Breast epithelium (tissue), 4 donors: ENCODE results near the gene CTDSP1. TPM values are rescaled to one million over a fixed set of nuclear protein-coding genes. Genes with fewer than 3 reads are reported as not detected.

ENCODE experiments used
- DNase-seq, 2 donors: peaks; one replicate each; pipeline ENCODE4 v3.0.0-alpha.2; 2019; ENCODE audit warnings: low spot score in 2 of 2
- H3K27ac ChIP-seq, 2 donors: fragments of 200-600 bp; sonication (generic) in 1 of 2; one replicate each; pipeline ENCODE4 v1.5.1; 2016 to 2019; ENCODE audit warnings: mild to moderate bottlenecking in 1 of 2
- H3K27me3 ChIP-seq, 2 donors: fragments of 200-600 bp; sonication (generic) in 1 of 2; one replicate each; pipeline versions ENCODE4 v1.5.1 to v1.6.0; 2017 to 2019; ENCODE audit warnings: control low read depth in 1 of 2, mild to moderate bottlenecking in 1 of 2
- H3K36me3 ChIP-seq: fragments of 200-600 bp; one replicate; pipeline ENCODE4 v1.5.1; 2019
- H3K4me1 ChIP-seq, 2 donors: fragments of 200-600 bp; sonication (generic); one replicate each; pipeline ENCODE4 v1.5.1; 2016 to 2019; ENCODE audit warnings: control low read depth in 1 of 2
- H3K4me3 ChIP-seq, 3 donors: fragments of 200-600 bp; sonication (generic); 1 replicate in 2 of 3; 2 replicates in 1 of 3; pipeline ENCODE4 v1.5.1; 2016 to 2019; ENCODE audit warnings: mild to moderate bottlenecking in 3 of 3, moderate library complexity in 2 of 3
- H3K9me3 ChIP-seq, 2 donors: fragments of 200-600 bp; sonication (generic) in 1 of 2; one replicate each; pipeline ENCODE4 v1.5.1; 2016 to 2019; ENCODE audit warnings: control low read depth in 1 of 2
- CTCF ChIP-seq, 3 donors: fragments of 450-650 bp; IDR thresholded peaks; one replicate each; pipeline ENCODE4 v1.5.1; 2016 to 2017; ENCODE audit warnings: antibody characterized with exemption in 3 of 3, mild to moderate bottlenecking in 3 of 3, moderate library complexity in 3 of 3
- POLR2A ChIP-seq: fragments of 450-650 bp; IDR thresholded peaks from one replicate; pipeline ENCODE4 v1.6.1; 2016; ENCODE audit warnings: antibody characterized with exemption, mild to moderate bottlenecking, moderate library complexity
- POLR2AphosphoS5 ChIP-seq, 3 donors: sonication (generic); formaldehyde crosslinking; IDR thresholded peaks; one replicate each; pipeline ENCODE4 v1.6.1; 2017; ENCODE audit warnings: antibody characterized with exemption in 3 of 3
- intact Hi-C: fragments of 100-400 bp; cut with DNase I; formaldehyde crosslinking; loops from one replicate; pipeline ENCODE4 v1.15.1; 2023; ENCODE audit warnings: low total_unique reads
- total RNA-seq, 3 donors: library from RNA; depleted of rRNA; stranded (reverse); fragments of >200 nt; gene quantifications; one replicate each; pipeline ENCODE4 v1.1.0, GENCODE V29; 2016

CTDSP1 gene
- total RNA-seq, 3 donors from 2014 or later = 83.9 to 113 (median 95.9) TPM

- DNase-seq = no peak
- TF ChIP-seq CTCF (IDR thresholded peaks at IDR 0.05) = no peak
- no peak for TF ChIP-seq POLR2A
- no peak for TF ChIP-seq POLR2AphosphoS5 (IDR thresholded peaks at IDR 0.05)
- Histone ChIP-seq H3K36me3 (no peaks in the 10 kb centered on the region), H3K4me1 (no peaks in the 10 kb centered on the region), H3K27me3 (no peaks in the 10 kb centered on the region), H3K27ac (no peak overlapping the region), H3K9me3 (no peaks in the 10 kb centered on the region), H3K4me3 (no peak overlapping the region)
- intact Hi-C loops = no loop called here
Observed at GRCh38 chr2:218431878-218432277, 32.2 kb downstream of the CTDSP1 start.

GRCh38 chr2:218432676-218433365 is 33.2 kb downstream of the CTDSP1 start:
- Histone ChIP-seq H3K4me1 (no peaks in the 10 kb centered on the region), H3K36me3 (no peaks in the 10 kb centered on the region), H3K9me3 (no peaks in the 10 kb centered on the region), H3K27ac (no peak overlapping the region), H3K27me3 (no peaks in the 10 kb centered on the region), H3K4me3 (no peak overlapping the region)
- no peak for DNase-seq
- intact Hi-C loops = no loop called here
- TF ChIP-seq POLR2A (no peak), CTCF (IDR thresholded peaks at IDR 0.05) (no peak), POLR2AphosphoS5 (IDR thresholded peaks at IDR 0.05) (no peak)

- Histone ChIP-seq H3K9me3 (no peaks in the 10 kb centered on the region), H3K36me3 (no peaks in the 10 kb centered on the region), H3K27ac (no peak overlapping the region), H3K4me3 (no peak overlapping the region), H3K27me3 (no peaks in the 10 kb centered on the region), H3K4me1 (no peaks in the 10 kb centered on the region)
- no peak for DNase-seq
- intact Hi-C loops = no loop called here
- TF ChIP-seq POLR2A (no peak), POLR2AphosphoS5 (IDR thresholded peaks at IDR 0.05) (no peak), CTCF (IDR thresholded peaks at IDR 0.05) (no peak)
Observed at GRCh38 chr2:218434456-218434855, 34.8 kb downstream of the CTDSP1 start.

GRCh38 chr2:218435003-218435982 is 35.6 kb downstream of the CTDSP1 start:
- Histone ChIP-seq H3K36me3 (no peaks in the 10 kb centered on the region), H3K4me1 (no peaks in the 10 kb centered on the region), H3K4me3 (no peak overlapping the region), H3K27ac (no peak overlapping the region), H3K27me3 (no peaks in the 10 kb centered on the region), H3K9me3 (no peaks in the 10 kb centered on the region)
- intact Hi-C loops = no loop called here
- TF ChIP-seq CTCF (IDR thresholded peaks at IDR 0.05) = no peak
- TF ChIP-seq POLR2AphosphoS5 (IDR thresholded peaks at IDR 0.05) = no peak
- no peak for TF ChIP-seq POLR2A
- no peak for DNase-seq

- H3K9me3 ChIP-seq = no peaks in the 10 kb centered on the region
- H3K4me3 ChIP-seq = no peak overlapping the region
- no peaks in the 10 kb centered on the region for H3K36me3 ChIP-seq
- TF ChIP-seq POLR2AphosphoS5 (IDR thresholded peaks at IDR 0.05) = no peak
- TF ChIP-seq POLR2A = no peak
- no peak for TF ChIP-seq CTCF (IDR thresholded peaks at IDR 0.05)
- DNase-seq = no peak
- no peaks in the 10 kb centered on the region for H3K27me3 ChIP-seq
- intact Hi-C loops = no loop called here
- H3K4me1 ChIP-seq = no peaks in the 10 kb centered on the region
- no peak overlapping the region for H3K27ac ChIP-seq
Observed at GRCh38 chr2:218436992-218437391, 37.3 kb downstream of the CTDSP1 start.
